Stomach (tissue), 9 donors: ENCODE measurements around the gene SNRNP25. TPM values are rescaled to one million over a fixed set of nuclear protein-coding genes. Genes with fewer than 3 reads are reported as not detected.

ENCODE experiments used
- DNase-seq, 2 donors: peaks; one replicate each; pipeline versions ENCODE4 v3.0.0 to v3.0.0-alpha.2; 2013 to 2019
- H3K27ac ChIP-seq, 5 donors: fragments of 200-600 bp in 4 of 5; sonication (generic) in 4 of 5; one replicate each; pipeline ENCODE4 v1.5.1; 2013 to 2019; ENCODE audit warnings: mild to moderate bottlenecking in 1 of 5, moderate library complexity in 1 of 5
- H3K27me3 ChIP-seq, 3 donors: fragments of 200-600 bp; sonication (generic); one replicate each; pipeline ENCODE4 v1.5.1; 2017 to 2019; ENCODE audit warnings: mixed run types in 1 of 3
- H3K36me3 ChIP-seq, 4 donors: fragments of 200-600 bp; sonication (generic); 1 replicate in 3 of 4; 2 replicates in 1 of 4; pipeline ENCODE4 v1.5.1; 2016 to 2019
- H3K4me1 ChIP-seq, 4 donors: fragments of 200-600 bp; sonication (generic); one replicate each; pipeline ENCODE4 v1.5.1; 2016 to 2019
- H3K4me3 ChIP-seq, 4 donors: fragments of 200-600 bp; sonication (generic) in 3 of 4; one replicate each; pipeline ENCODE4 v1.5.1; 2016 to 2019; ENCODE audit warnings: mild to moderate bottlenecking in 1 of 4
- H3K9me3 ChIP-seq, 4 donors: fragments of 200-600 bp; sonication (generic); one replicate each; pipeline ENCODE4 v1.5.1; 2016 to 2019
- EP300 ChIP-seq: sonication (generic); formaldehyde crosslinking; IDR thresholded peaks from one replicate; pipeline ENCODE4 v1.6.1; 2017; ENCODE audit warnings: antibody characterized with exemption
- POLR2A ChIP-seq, 4 donors: fragments of 450-650 bp; IDR thresholded peaks; one replicate each; pipeline ENCODE4 v1.6.1; 2016; ENCODE audit warnings: antibody characterized with exemption in 4 of 4, control low read depth in 2 of 4, mild to moderate bottlenecking in 1 of 4, moderate library complexity in 1 of 4
- POLR2AphosphoS5 ChIP-seq, 3 donors: sonication (generic); formaldehyde crosslinking; IDR thresholded peaks; one replicate each; pipeline ENCODE4 v1.6.1; 2016; ENCODE audit warnings: antibody characterized with exemption in 3 of 3
- WGBS, 5 donors: extraction: QIAGEN DNeasy Blood & Tissue Kit in 3 of 5; methylation state at CpG; one replicate each; pipeline versions ENCODE4 v1.1.5 to v1.1.7; 2013 to 2018; 5-methylcytosine and 5-hydroxymethylcytosine counted together
- intact Hi-C: fragments of 100-400 bp; cut with DNase I; formaldehyde crosslinking; loops from one replicate; pipeline ENCODE4 v1.15.1; 2023; ENCODE audit warnings: low total_unique reads
- polyA plus RNA-seq, 3 donors: library from polyadenylated mRNA; stranded (reverse); fragments of 200-250 nt; gene quantifications; one replicate each; pipeline ENCODE4 v1.2.3, GENCODE V29; 2013
- total RNA-seq, 5 donors: library from RNA; depleted of rRNA; stranded (reverse); fragments of >200 nt; gene quantifications; one replicate each; pipeline versions ENCODE4 v1.1.0 to v1.2.3, GENCODE V29; 2014 to 2016
- TF ChIP-seq, protein P1 (sequence below), 7 experiments: fragments of 450-650 bp in 4 of 7; fragments of 200-600 bp in 3 of 7; sonication (generic) in 3 of 7; IDR thresholded peaks; one replicate each; pipeline ENCODE4 v1.5.1; 2016 to 2019; ENCODE audit warnings: antibody characterized with exemption in 7 of 7, control low read depth in 2 of 7, mild to moderate bottlenecking in 1 of 7
- donor health status: healthy with polysubstance abuse.
- donor health status: Bipolar disorder and iron deficiency.
- donor health status: healthy.

SNRNP25 gene
- total and polyA plus RNA-seq, 8 donors: 2.3 to 40.2 (median 19.3) TPM

DNA sequence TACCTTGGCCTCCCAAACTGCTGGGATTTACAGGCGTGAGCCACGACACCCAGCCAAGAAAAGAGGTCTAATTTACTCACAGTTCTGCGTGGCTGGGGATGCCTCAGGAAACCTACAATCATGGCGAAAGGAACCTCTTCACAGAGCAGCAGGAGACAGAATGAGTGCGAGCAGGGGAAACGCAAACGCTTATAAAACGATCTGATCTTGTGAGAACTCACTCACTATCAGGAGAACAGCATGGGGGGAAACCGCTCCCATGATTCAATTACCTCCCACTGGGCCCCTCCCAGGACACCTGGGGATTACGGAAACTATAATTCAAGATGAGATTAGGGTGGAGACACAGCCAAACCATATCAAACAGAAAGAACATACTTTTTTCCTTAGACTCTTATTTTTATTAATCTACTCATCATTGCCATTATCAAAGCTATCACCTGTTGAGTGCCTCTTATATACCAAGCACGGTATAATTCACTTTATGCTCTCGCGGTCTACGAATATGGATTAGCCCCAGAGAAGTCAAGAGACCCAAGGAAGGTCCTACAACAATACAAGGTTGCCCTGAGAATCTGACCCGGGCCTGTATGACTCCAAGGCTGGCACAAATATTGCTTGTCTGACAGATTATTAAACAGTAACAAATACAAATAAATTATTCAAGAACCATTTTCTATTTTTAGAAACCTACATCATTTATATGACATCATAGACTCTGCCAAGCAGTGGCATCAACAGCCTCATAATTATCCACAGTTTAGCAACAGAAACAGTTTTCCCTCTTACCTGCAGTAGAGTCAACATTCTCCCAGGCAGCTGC lies 2.6 kb upstream of the SNRNP25 start:
- DNase-seq: no peak
- Histone ChIP-seq H3K27ac (no peak overlapping the region), H3K4me1 (peaks cover 13 to 48% (median 25%) of the 10 kb centered on the region in 4 donors), H3K9me3 (no peaks in the 10 kb centered on the region), H3K36me3 (peaks cover 14 to 58% (median 49%) of the 10 kb centered on the region in 4 donors), H3K27me3 (no peaks in the 10 kb centered on the region), H3K4me3 (no peak overlapping the region)
- WGBS, 5 donors: 88 to 93% (median 91%) methylated on average over 15 of the region's 15 CpGs
- intact Hi-C loops: no loop called here
- TF ChIP-seq POLR2A (IDR thresholded peaks at IDR 0.05) (no peak), EP300 (no peak)

DNA sequence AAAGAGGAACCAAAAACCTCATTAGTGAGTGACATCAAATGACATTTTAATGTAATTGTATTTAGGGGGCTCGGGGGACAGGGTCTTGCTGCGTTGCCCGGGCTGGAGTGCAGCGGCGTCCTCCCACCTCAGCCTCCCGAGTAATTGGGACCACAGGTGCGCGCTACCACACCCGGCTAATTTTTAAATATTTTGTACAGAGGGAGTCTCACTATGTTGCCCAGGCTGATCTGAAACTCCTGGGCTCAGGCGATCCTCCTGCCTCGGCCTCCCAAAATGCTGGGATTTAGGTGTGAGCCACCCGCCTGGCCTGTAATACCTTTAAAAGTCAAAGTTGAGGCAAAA lies 581 bp downstream of the SNRNP25 start:
- 34 to 49% (median 42%) methylated on average over 12 of the region's 12 CpGs for WGBS, 5 donors
- Histone ChIP-seq H3K4me3 (peak overlapping the region; percentile 79 to 96 (median 83)), H3K36me3 (peaks cover 34 to 61% (median 54%) of the 10 kb centered on the region in 4 donors), H3K27me3 (no peaks in the 10 kb centered on the region), H3K4me1 (peaks cover 13 to 48% (median 25%) of the 10 kb centered on the region in 4 donors), H3K27ac (peak overlapping the region in 4 of 5 donors; percentile 76 to 88 (median 86)), H3K9me3 (no peaks in the 10 kb centered on the region)
- intact Hi-C loops: no loop called here
- no peak for TF ChIP-seq POLR2AphosphoS5 (IDR thresholded peaks at IDR 0.05)
- no peak for TF ChIP-seq EP300
- TF ChIP-seq POLR2A (IDR thresholded peaks at IDR 0.05): no peak
- TF ChIP-seq, protein P1, sequence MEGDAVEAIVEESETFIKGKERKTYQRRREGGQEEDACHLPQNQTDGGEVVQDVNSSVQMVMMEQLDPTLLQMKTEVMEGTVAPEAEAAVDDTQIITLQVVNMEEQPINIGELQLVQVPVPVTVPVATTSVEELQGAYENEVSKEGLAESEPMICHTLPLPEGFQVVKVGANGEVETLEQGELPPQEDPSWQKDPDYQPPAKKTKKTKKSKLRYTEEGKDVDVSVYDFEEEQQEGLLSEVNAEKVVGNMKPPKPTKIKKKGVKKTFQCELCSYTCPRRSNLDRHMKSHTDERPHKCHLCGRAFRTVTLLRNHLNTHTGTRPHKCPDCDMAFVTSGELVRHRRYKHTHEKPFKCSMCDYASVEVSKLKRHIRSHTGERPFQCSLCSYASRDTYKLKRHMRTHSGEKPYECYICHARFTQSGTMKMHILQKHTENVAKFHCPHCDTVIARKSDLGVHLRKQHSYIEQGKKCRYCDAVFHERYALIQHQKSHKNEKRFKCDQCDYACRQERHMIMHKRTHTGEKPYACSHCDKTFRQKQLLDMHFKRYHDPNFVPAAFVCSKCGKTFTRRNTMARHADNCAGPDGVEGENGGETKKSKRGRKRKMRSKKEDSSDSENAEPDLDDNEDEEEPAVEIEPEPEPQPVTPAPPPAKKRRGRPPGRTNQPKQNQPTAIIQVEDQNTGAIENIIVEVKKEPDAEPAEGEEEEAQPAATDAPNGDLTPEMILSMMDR (IDR thresholded peaks at IDR 0.05): no peak
- DNase-seq: no peak

DNA sequence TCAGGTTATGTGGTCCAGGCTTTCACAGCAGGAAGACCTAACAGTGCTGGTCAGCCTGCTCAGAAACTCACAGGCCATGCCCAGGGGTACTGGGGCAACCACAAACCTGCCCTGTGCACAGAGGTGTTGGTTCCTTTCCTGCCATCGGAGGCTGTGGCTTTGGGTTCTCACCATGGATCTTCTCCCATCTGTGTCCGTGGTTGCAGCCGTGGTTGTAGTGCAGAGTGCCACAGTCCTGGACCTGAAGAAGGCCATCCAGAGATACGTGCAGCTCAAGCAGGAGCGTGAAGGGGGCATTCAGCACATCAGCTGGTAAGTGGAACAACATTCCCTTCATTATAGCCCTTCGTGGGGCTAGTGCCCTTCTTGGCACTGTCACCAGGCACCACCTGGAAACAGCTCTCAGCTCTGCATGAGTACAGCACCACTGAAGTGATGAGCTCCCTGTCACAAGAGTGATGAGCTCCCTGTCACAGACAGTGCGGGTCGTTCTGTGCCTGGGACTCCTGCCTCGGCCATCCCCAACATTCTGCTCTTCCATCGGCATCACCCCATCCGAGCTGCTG lies 2.0 kb downstream of the SNRNP25 start:
- no peak overlapping the region for H3K27ac ChIP-seq
- intact Hi-C loops: no loop called here
- no peaks in the 10 kb centered on the region for H3K27me3 ChIP-seq
- H3K36me3 ChIP-seq: peaks cover 41 to 62% (median 58%) of the 10 kb centered on the region in 4 donors
- TF ChIP-seq, protein P1 (IDR thresholded peaks at IDR 0.05): no peak
- DNase-seq: peak in 1 of 2 donors; percentile 3
- no peak overlapping the region for H3K4me3 ChIP-seq
- 82 to 94% (median 92%) methylated on average over 11 of the region's 11 CpGs for WGBS, 5 donors
- H3K4me1 ChIP-seq: peaks cover 13 to 40% (median 25%) of the 10 kb centered on the region in 4 donors
- H3K9me3 ChIP-seq: no peaks in the 10 kb centered on the region

DNA sequence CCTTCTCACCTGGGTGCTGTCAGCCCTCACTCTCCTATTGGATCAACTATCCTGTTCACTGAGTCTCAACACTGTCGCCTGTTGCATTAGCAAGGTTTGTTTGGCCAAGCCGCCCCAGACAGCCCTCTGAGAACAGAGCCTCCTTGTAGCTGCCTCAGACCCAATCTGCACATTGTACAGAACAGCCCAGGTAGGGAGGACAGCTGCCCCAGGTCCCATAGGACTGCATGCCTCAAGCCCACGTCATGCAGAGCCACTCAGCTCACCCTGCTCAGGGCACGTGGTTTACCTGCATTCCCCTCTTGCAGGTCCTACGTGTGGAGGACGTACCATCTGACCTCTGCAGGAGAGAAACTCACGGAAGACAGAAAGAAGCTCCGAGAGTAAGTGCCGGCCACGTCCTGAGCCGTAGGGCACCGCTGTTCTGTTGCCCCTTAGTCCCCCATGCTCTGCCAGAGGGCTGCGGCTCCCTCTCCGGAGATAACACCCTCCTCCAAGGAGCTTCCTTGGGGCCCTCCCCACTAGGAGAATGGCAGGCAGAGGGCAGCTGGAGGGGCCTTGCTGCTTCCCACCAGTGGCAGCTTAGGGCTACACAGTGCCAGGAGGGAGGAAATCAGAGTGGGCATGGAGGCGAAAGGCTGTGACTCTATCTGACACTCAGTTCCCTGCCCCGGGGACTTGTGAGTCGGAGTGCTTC lies 2.8 kb downstream of the SNRNP25 start:
- H3K27ac ChIP-seq: no peak overlapping the region
- TF ChIP-seq EP300 (no peak), POLR2AphosphoS5 (IDR thresholded peaks at IDR 0.05) (no peak), POLR2A (IDR thresholded peaks at IDR 0.05) (no peak)
- TF ChIP-seq, protein P1 (IDR thresholded peaks at IDR 0.05): no peak
- 87 to 94% (median 89%) methylated on average over 17 of the region's 17 CpGs for WGBS, 5 donors
- no peaks in the 10 kb centered on the region for H3K9me3 ChIP-seq
- H3K4me1 ChIP-seq: peaks cover 11 to 33% (median 23%) of the 10 kb centered on the region in 4 donors
- H3K36me3 ChIP-seq: peaks cover 48 to 63% (median 61%) of the 10 kb centered on the region in 4 donors
- H3K4me3 ChIP-seq: no peak overlapping the region
- no peaks in the 10 kb centered on the region for H3K27me3 ChIP-seq
- DNase-seq: no peak
- intact Hi-C loops: no loop called here
